Cardiac septum (tissue), 1 donor: Measurements from ENCODE around the gene GSG1L. TPM values are rescaled to one million over a fixed set of nuclear protein-coding genes. Genes with fewer than 3 reads are reported as not detected.
"Not testable (repeated sequence)": the region's sequence is repeated elsewhere in the genome, so short reads cannot be mapped to it uniquely, and the experiment has no call there.

Experiments
- DNase-seq: peaks from one replicate; pipeline ENCODE4 v3.0.0-alpha.2; 2020; ENCODE audit warnings: low spot score
- intact Hi-C: fragments of 100-400 bp; cut with DNase I; formaldehyde crosslinking; loops from one replicate; pipeline ENCODE4 v1.14.0; 2022
- total RNA-seq: library from RNA; stranded (reverse); fragmentation: NEBNext Ultra II Directional; extraction: Animal tissue kit (Norgen Biotek cat#: 25700); gene quantifications from one replicate; pipeline ENCODE4 v1.2.1, GENCODE V29; 2021
- donor health status: DM: no; HTN: no; CAD: no.

The GSG1L gene
- total RNA-seq, 1 donor from 2014 or later, result 8.0 TPM

DNA sequence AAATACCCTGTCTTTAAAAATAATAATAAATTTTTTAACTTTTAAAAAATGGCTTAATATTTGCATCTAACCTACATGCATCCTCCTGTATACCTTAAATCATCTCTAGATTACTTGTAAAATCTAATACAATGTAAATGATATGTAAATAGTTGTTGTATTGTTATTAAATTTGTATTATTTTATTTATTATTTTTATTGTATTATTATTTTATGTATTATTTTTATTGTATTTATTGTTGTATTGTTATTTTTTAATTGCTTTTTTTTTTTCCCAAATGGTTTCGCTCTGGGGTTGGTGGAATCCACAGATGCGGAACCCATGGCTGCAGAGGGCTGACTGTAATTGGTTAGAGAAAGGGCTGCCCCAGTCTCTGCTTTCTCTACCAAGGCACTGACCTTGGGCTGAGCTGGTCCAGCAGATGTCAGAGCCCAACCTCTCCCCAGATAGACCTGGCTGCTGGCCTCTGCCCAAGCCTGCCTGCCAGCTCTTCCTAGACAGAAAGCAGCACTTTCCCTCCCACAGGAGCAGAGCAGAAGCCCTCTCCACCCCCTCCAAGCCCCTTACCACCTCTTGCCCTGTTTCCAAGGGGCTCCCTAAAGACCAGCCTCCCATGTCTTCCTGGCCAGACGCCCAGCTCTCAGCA, 183.8 kb downstream of the GSG1L start:
- no peak for DNase-seq
- intact Hi-C loops, result no loop called here

DNA sequence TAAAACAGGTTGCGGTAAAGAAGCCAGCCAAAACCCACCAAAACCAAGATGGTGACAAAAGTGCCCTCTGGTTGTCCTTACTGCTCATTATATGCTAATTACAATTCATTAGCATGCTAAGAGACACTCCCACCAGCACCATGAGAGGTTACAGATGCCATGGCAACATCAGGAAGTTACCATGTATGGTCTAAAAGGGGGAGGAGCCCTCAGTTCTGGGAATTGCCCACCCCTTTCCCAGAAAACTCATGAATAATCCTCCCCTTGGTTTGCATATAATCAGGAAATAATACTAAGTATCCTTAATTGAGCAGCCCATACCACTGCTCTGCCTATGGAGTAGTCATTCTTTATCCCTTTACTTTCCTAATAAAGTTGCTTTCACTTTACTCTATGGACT, 190.9 kb downstream of the GSG1L start:
- DNase-seq, intact Hi-C loops: not testable (repeated sequence)

DNA sequence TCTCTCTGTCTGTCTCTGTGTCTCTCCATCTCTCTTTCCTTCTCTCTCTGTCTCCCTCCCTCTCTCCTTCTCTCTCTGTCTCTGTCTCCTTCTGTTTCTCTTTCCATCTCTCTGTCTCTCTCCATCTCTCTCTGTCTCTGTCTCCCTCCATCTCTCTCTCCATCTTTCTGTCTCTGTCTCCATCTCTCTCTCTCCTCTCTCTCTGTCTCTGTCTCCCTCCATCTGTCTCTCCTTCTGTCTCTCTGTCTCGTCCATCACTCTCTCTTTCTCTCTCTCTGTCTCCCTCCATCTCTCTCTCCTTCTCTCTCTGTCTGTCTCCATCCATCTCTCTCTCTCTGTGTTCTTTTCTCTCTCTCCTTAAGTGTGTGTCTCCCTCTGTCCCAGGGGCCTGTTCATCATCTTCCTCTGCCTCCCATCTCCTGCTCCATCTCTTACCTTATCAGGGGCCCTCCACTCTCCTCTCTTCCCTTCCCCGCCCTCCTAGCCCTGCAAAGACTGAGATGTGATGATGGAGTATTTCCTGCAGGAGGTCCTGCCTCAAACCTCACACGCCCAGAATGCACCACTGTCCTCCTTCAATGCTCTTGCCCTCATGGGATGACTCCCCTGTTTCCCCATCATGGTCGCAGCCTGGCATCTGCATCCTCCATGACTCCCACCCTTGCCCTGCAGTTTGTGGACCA, 193.3 kb downstream of the GSG1L start:
- no peak for DNase-seq
- intact Hi-C loops, result no loop called here

DNA sequence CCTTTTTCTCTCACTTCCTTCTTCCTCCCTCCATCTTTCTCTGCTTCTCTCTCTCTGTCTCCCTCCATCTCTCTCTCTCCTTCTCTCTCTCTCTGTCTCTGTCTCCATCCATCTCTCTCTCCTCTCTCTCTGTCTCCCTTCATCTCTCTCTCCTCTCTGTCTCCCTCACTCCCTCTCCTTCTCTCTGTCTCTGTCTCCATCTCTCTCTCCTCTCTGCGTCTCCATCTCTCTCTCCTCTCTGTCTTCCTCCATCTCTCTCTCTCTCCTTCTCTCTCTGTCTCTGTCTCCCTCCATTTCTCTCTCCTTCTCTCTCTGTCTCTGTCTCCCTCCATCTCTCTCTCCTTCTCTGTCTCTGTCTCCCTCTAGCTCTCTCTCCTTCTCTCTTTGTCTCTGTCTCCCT, 194.1 kb downstream of the GSG1L start:
- intact Hi-C loops, result loop anchor here (5.0 kb wide), 1 partner anchor 227 kb away; no protein-coding TSS in a partner anchor
- no peak for DNase-seq

DNA sequence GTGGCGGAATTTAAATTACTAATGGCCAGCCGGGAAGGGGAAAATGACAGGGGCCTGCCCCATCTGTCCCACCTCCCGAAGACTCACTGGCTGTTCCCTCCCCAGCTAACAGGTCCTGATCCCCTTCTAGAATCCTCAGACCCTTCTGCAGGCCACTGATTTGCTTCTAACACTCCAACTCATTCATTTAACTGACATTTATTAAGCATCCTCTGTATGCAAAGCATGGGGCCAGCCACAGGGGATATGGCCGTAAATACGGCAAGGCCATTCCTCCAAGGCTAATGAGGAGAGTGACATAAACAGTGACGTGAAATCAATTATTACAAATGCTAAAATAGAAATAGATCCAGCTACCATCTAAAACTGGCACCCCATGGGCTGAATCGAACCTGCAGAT, 195.3 kb downstream of the GSG1L start:
- intact Hi-C loops, result loop anchor here (5.0 kb wide), 1 partner anchor 226 kb away; no protein-coding TSS in a partner anchor
- no peak for DNase-seq

DNA sequence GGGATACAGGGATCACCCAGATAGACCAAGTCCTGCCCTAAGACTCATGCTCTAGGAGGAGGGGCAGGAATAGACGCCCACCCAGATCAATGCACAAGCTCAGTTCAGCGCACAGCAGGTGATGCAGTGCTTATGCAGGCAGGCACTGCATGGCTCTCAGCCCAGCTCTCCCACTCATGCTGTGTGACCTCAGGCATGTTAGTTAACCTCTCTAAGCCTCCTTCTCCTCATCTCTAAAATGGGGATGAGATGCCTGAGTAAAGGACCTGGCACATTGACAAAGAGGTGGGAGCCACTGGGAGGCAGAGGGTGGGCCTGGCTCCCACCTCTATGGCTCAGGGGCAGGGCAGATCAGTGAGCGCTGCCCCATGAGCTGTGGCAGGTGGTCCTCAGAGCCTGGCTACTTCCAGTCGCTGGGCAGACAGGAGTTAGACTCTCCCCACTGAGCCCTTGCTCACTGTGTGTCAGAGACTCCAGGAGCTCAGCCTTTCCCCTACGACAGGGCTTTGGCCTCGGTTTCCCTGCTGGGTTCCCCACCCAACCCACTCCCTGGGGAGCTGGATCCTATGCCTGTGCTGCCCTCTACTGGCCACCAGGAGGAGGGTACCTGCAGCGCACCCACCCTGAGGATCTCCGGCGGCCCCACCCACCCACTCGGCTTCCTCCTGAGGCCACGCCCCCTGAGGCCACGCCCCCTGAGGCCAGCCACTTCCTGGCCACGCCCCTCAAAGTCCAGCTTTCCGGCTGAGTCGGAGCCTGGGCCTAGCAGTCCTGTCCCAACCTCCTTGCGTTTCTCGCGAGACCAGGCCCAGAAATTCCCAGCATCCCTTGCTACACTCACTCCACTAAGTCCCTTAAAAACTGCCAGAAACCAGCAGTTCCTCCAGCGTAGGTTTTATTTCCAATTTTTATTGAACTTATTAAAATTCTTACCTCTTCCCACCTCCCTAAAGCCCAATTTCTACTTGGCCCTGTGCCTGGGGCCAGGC, 196.1 kb downstream of the GSG1L start:
- intact Hi-C loops, result loop anchor here (5.0 kb wide), 1 partner anchor 225 kb away; no protein-coding TSS in a partner anchor
- DNase-seq, result no peak

DNA sequence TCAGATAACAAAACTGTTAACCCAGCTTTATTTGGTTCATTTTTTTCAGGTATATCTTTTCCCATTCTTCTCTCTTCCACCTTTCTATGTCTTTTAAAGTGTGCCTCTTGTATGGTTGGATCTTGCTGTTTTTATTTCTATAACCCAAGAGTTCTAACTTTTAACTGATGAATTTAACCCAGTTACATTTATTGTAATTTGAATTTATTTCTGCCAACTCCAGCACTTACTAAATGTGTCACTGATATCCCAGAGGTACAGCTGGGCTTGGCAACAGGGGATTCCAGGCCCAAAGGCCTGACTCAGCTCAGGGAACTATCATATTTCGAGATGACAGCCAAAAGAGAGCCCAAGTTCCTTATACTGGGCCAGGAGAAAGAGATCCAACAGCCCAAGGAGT, 200.1 kb downstream of the GSG1L start:
- DNase-seq, result no peak
- intact Hi-C loops, result no loop called here

DNA sequence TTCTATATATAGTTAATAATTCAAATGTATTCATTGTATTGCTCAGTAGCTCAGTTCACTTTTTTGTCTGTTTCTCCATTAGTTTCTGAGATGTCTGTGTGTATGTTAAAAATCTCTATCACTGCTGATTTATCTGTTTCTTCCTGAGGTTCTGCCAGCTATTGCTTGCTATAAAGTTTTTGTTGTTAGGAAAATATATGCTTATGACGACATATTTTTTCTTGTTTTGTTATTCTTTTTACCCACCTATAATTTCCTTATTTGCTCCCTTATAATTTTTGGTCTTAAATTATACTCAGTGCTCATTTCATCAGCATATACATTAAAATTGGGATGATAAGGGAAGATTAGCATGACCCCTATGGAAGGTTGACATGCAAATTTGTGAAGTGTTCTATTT, 200.6 kb downstream of the GSG1L start:
- DNase-seq, result no peak
- intact Hi-C loops, result no loop called here

DNA sequence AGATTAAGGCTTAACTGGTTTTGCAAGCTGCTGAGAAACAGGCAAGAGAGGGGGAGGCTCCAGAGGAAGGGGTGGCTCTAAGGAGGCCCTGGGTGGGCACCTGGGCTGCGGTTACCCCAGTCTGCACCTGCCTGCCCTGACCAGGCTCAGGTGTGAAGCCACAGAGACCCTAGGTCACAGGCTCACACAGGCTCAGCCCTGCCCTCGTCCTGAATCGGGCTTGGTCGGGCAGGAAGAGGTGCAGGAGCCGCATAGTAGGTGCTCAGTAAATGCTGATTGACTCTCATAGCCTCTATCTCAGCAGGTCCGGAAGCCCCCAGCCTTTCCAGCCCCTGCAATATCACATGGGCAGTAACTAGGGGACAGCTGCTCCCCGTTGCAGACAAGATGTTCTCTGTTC, 203.4 kb downstream of the GSG1L start:
- intact Hi-C loops, result no loop called here
- no peak for DNase-seq

DNA sequence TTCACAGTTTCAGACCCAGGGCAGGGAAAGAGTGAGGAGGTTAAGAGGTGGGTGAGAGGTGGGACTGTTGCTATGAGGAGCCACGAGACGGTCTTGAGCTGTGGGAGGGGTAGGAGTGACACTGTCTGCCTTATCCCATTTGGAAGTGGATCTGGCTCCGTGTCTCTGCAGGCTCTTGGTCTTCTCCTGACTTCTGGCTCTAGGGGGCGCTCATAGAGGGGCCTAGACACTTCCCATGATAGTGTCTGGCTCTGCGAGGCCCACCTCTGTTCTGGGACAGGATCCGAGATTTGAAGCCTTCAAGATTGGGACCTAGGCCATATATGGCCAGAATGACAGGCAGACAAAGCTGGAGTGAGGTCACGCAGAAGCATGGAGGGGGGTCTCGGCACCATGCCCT, 204.5 kb downstream of the GSG1L start:
- intact Hi-C loops, result no loop called here

DNA sequence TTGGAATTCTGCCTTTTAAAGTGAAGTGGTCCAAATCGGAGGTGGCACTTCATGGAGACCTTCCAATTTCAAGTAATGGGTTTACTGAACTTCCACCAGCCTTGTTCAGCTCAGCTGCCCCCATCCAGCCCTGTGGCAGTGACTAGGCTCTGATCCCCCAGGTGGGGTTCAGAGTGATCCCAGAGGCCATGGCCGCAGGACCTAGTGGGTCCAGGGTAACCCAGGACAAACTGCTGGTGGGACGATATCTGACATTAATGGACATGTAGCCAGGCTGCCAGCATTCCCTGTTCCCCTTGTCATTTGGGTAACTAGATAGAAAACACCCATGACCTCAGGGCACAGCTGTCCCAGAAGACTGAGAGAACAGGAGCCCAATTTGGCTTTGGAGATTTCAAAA, 209.9 kb downstream of the GSG1L start:
- intact Hi-C loops, result no loop called here
- DNase-seq, result peak; percentile 7

More for the DNA sequence above, 204.5 kb downstream of the GSG1L start:
- DNase-seq, result peak; percentile 62

DNA sequence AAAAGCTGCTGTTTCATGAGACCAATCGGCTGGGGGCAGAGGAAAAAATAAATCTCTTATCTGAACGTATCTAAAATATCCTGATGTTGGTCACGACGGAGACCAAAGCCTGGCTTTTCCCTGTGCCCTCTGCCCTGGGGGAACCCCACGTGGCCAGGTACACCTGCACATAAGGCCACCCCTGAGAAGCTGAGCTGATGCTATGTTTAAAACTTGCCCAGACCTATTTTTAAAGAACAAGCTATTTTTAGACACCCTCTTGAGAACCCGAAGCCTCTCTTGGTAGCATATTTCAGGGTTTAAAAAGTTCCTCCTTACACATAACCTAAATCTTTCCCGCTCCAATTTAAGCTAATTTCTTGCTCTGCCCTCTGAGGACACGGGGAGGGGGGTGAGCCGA, 210.4 kb downstream of the GSG1L start:
- intact Hi-C loops, result no loop called here
- peak; percentile 12 for DNase-seq

DNA sequence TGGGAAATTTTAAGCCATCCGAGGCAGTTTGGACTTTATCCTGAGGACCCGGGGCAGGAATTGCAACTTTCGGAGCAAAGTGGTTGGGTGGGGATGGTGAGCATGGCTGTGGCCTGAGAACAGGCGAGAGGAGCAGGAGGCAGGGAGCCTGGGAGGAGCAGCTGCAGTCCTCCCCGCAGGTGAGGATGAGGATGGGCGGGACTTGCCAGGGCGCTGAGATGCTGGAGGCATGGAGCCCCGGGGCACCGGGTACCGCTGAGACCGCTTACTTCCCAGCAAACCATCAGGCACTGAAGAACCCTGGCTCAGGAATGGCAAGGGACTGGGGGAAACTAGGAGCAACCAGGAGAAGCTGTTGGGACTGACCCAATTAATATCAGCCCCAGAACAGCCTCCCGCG, 210.8 kb downstream of the GSG1L start:
- intact Hi-C loops, result no loop called here

DNA sequence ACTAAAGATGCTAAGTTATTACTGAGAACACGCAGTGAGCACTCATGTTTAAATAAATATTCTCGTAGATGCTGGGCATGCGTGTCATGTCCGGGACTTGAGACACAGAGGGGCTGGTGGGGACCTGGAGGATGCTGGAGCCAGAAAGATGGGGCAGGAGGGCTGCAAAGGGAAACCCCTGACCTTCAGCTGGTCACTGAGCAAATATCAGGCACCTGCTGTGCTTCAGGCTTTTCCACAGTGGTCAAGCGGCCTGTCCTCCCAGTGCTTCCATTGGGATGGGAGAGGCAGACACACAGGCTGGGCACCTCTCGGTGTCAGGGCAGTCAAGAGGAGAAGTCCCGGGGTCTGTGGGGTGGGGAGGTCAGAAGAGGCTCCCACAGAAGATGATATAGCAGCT, 211.4 kb downstream of the GSG1L start:
- intact Hi-C loops, result no loop called here
- peak; percentile 24 for DNase-seq

More for the DNA sequence above, 210.8 kb downstream of the GSG1L start:
- peak; percentile 26 for DNase-seq

DNA sequence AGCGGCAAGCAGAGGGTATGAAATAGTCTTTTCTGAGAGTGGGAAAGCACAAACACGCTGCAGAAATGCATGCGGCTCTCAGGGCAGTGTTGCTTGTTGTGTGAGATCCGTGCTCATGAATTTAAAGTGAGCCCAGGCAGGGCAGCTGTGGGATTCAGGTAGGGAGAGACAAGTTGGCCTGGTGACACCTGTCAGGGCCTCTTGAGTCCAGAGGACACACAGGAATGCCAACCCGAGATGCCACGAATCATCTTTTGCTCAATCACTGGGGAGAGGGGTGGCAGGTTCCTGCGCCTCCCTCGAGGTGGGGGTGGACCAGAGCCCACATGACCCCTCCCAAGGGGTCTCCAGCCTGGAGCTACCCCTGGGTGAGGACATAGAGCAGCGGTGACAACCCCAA, 211.9 kb downstream of the GSG1L start:
- intact Hi-C loops, result no loop called here
- peak; percentile 50 for DNase-seq

DNA sequence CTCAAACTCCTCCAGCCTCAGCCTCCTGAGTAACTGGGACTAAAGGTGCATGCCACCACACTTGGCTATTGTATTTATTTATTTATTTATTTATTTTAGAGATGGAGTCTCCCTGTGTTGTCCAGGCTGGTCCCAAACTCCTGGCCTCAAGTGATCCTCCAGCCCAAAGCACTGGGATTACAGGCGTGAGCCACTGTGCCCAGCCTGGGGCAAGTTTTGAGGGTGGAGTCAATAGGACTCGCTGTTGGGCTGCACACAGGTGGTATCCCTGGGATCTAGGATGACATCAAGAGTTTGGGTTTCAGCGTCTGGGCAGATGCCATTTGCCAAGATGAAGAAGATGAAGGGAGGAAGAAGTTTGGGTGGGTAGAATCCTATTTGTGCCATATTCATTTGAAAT, 213.9 kb downstream of the GSG1L start:
- peak; percentile 41 for DNase-seq
- intact Hi-C loops, result no loop called here

DNA sequence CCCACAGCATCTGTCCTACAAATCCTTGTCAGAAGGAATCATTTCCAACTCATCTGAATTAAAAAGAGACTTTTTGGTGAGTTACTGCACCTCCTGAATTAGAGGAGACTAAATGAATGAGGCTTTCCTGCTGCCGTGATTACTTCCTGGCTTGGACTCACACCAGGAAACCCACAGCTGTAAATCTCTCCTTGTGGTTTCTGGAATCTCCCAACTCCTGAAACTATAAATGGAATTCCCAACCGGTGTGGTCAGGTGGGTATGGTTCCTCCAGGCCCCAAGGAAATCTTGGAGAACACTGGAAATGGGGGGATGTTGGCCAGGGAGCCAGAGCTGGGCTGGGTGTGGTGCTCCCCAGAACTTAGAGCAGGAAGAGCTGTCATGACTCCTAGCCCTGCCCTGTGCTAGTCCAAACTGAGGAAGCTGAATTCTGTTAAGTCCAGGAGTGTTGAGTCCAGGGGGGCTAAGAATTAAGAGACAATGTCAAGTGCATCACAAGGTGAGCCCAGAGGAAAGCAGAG, 216.4 kb downstream of the GSG1L start:
- intact Hi-C loops, result no loop called here
- peak; percentile 14 for DNase-seq

DNA sequence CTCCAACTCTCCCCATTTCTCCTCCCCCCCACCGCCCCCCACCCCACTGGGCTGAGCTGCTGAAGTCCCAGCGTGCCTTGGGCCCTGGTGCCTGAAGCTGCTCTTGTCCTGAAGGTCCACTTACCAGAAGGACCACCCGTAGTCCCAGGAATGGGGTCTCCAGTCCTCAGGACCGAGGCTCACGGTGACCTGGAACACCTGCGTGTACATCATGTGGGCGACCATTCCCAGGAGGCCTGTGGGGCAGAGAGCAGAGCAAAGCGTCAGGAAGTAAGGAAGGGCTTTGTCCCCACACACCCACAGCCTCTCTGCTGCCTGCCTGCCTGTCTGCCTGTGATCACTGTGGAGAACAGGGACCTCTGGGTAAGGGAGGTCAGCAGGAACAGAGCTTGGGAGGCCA, 218.7 kb downstream of the GSG1L start:
- peak; percentile 53 for DNase-seq

DNA sequence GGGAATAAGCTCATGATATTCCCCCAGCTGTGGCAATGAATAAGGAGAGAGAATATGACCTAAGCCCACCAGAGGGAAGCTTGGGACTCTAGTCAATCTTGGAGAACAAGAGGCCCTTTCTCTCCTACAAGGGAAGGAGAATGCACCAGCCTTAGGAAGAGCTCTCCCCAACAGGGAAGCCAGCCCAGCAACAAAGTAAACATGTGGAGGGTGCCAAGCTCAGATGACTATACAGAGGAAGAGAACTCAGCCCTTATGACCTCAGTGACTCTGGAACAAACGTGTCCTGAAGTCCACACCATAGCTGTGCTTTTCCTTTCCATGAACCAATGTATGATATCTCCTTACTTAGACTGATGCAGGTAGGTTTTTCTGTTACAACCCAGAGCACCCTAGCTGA, 219.7 kb downstream of the GSG1L start:
- intact Hi-C loops, result no loop called here
- DNase-seq, result no peak

More for the DNA sequence above, 218.7 kb downstream of the GSG1L start:
- intact Hi-C loops, result no loop called here

DNA sequence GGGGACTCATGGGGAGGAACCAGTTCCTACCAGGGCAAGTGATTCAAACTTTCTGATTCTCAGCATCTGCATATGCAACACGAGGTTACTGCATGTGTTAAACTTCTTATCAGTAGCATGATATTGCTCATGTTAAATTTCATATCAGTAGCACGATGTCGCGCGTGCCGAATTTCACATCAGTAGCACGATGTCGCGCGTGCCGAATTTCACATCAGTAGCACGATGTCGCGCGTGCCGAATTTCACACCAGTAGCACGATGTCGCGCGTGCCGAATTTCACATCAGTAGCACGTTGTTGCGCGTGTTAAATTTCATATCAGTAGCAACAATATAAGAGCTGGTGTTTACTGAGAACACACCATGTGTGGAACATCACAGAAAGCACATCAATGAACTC, 221.6 kb downstream of the GSG1L start:
- intact Hi-C loops, result no loop called here
- peak; percentile 12 for DNase-seq
